Activated gamma-delta T cell (primary cell): Measurements from ENCODE around the gene PDLIM5.
"Not testable (repeated sequence)": the region's sequence is repeated elsewhere in the genome, so short reads cannot be mapped to it uniquely, and the experiment has no call there.

Experiments
- DNase-seq: peaks from one replicate; lab custom pipeline; 2025; lab: John Stamatoyannopoulos, UW

The PDLIM5 gene

DNA sequence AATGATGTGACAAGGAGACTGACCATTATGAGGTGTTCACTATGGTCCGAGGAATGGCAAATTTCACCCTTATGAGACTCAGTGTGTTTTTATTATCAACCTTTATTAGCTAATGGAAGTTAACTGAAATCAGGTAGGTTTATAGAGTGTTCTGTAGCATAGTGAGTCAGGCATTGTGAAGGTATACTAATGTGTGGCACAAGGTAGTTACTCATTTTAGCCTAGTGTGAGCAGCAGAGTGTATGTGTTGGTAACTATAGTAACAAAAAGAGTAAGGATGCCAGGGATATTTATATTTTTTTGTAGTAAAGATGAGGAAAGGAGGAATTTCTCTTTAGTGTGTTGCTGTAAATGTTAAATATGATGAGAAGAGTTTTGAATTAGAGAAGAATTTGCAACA is 12.0 kb downstream of the PDLIM5 start:
- DNase-seq: no peak

DNA sequence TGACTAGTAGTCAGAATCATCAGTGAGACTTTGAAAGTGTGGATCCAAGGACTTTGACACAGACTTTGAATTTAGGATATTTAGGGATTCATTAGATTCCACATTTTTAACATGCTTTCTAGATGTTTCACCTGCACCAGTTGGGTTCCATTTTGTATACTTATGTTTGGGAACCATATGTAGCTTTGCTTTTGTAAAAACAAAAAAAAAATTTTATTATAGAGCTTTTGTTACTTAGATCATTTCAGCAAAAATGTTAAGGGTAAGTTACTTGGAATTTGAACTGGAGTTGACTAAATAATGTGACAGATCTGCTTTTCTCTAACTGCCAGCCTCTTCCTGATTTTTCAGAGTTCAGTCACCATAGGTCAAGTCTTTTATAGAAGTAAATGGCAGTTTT is 14.6 kb downstream of the PDLIM5 start:
- DNase-seq: no peak

DNA sequence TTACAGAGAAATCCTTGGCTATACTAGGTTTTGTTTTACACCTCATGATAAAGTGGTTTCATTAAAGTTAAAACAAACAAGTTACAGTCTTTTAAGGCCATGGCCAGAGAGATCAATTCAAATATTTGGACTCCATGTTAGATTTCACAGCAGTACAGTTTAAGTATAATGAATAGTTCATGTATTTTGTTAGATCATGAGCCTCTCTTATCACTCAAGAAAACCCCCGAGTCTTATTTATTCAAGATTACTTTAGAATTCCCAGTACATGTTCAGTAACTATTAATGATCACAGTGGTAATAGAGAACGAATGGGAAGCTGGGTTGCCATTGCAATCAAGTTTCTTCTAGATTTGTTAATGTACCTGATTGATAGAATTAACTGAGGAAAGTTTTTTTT is 15.2 kb downstream of the PDLIM5 start:
- no peak for DNase-seq

DNA sequence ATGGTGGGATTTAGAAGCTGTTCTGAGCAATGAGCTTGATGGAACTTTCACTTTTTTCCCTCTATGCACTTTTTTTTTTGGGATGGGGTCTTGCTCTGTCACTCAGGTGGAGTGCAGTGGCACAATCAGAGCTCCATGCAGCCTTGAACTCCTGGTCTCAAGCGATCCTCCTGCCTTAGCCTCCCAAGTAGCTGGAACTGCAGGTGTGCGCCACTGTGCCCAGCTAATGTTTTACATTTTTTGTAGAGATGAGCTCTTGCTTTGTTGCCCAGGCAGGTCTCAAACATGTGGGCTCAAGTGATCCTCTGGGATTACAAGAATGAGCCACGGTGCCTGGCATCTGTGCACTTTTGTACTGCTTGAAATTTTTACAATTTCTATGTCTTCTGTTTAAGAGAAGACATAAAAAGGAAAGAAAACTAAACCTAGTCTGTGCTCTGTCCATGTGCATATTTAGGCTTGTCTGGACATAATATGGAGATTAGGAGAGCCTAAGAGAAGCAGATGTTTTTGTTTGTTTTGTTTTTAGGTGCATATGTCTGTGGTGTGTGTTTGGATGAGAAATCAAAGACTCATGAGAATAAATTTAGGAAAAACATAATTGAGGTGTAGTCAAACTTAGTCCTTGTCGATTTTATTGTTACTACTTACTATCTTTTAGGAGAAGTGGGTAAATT is 16.5 kb downstream of the PDLIM5 start:
- DNase-seq: no peak

DNA sequence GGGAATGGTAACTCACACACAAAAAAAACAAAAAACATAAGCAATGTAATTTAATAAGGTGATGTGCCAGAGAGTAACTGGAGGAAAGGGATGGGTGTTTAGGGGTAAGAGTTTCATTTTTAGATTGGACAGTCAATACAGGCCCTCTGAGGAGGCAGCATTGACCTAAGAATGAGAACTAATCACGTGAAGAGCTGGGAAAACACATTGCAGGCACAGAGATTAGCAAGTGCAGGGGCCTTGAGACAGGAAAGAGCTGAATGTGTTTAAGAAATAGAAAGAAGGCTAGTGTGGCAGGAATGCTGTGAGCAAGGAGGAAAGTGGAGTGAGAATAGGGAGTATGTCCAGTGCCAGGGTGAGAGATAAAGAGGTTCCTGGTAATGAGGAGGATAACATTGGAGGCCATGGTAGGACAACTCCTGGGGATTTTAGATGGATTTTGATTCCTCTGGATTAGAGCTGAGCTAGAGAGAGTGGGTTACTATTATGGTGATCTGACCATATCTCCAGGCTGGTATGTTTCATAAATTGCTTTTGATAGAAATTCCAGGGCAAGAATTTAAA is 17.6 kb downstream of the PDLIM5 start:
- DNase-seq: no peak

GRCh38 chr4:94470132-94470531 is 18.4 kb downstream of the PDLIM5 start:
- no peak for DNase-seq

- DNase-seq: not testable (repeated sequence)
Measured at GRCh38 chr4:94470782-94471181, 19.0 kb downstream of the PDLIM5 start.

GRCh38 chr4:94472056-94472826 is 20.5 kb downstream of the PDLIM5 start:
- no peak for DNase-seq

- no peak for DNase-seq
Measured at GRCh38 chr4:94475050-94475449, 23.3 kb downstream of the PDLIM5 start.

DNA sequence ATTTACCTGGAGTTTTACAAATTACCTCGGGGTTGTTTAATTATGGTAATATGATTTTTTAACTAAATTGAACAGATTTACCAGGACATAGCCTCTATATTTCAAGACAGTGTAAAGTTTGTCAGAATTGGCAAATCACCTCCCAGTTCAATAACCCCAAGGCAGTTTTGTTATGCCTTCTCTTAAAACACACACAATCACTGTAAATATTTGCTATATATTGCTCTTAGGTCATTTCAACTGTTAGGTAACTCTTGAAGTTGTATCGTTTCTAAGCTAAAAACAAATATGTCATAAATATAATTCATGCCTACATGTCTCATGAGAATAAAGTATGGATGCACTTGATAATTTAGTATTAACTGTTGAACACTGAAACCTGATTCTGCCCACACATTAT is 24.1 kb downstream of the PDLIM5 start:
- DNase-seq: no peak

DNA sequence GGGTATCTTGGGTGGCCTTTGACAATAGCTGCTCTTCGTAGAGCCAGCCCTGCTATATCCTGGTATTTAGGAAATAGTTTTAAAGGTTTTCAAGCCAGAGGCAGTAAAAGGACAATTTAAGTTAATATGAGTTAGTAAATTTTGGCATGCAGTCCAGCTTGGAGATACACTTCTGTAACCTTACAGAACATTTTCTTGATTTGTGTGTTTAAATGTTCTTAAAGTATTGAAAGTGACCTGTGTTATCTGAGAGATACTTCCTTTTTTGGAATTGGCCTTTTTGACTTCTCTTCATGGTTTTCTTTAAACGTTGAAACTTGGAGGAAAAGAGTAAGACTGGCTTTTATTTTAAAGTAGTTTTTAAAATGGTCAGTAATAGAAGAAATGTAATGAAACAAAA is 25.5 kb downstream of the PDLIM5 start:
- no peak for DNase-seq

GRCh38 chr4:94478805-94479204 is 27.1 kb downstream of the PDLIM5 start:
- DNase-seq: not testable (repeated sequence)

DNA sequence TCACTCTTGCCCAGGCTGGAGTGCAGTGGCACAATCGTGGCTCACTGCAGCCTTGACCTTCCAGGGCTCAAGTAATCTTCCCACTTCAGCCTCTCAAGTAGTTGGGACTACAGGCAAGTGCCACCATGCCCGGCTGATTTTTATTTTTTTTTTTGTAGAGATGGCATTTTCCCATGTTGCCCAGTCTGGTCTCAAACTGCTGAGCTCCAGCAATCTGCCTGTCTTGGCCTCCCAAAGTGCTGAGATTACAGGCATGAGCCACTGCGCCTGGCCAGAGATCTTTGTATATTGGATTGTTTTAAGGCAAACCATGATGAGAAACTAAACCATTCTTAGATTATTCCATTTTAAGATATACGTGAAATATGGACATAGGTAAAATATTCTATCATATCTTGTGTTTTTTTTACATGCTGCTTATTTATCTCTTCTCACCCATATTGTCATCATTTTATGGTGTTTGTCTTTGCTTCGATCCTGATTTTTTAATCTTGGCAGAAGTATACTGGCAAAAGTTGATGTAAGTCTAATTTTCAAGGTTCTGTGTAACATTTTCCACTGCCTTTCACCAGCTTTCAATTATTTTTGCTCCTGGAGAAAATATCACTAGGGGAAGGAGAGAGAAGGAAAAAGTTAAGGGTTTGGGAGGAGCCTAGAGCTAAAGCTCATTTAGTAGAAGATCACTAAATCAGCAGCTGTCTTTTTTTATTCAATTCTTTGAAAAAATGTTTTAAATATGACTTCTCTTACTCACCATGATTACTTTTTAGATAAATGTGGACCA is 27.8 kb downstream of the PDLIM5 start:
- no peak for DNase-seq

DNA sequence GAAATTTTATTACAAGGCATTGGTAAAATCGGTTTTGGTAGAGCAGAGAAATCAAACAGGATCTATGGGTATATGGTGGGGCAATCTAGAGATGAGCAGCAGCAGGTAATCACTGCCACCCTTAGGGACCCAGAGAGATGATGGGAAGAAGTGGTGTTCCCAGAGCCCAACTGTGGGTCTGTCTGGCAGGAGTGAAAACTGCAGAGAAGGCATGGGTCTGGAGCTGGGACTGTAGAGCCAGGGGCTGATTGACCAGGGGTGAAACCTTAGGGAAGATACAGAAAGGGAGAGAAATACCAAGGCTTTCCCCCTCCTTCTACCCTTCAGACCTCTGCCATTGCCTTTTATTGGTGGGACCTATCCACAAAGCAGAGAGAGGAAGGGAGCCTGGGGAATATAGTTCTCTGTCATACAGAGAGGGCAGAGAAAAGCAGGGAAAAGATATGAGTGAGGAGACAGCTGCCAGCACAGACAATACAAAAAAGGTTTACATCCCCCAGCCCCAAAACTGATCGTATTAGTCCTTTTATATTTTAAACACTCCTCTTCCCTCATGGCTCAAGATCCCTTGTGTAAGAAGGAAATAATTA is 28.7 kb downstream of the PDLIM5 start:
- DNase-seq: no peak

DNA sequence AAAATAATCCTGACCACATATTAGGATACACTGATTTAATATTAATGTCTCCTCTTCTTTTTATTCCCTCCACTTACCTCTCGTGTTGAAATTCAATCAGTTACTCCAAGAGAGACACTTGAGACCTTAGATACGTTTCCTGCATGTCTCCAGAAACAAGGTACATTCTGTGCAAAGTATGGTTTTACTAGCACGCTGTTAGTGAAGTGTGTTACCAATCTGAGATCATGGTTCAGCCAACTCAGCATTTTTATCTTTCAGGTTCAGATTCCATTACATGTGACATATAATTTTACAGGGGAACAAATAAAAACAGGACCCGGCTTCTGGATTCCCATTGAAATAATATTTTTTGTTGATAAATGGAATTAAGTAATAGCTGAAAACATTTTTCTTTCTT is 32.2 kb downstream of the PDLIM5 start:
- DNase-seq: no peak

DNA sequence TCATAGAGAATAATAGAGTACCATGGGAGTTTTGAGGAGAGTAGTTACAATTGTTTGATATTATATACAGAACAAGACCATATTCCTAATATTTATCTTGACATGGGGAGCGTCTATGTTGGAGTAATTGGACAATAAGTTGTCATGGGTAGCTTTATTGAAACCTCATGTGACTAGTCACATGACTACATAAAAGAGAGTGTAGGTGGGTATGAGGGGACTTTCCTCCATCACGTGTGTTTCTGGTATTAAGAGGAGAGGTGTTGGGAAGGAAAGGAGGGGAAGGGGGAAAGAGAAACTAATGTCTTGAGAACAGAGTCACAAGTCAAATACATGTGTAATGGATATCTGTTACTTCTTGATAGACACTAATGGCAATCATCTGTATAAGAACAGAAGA is 33.1 kb downstream of the PDLIM5 start:
- no peak for DNase-seq

- DNase-seq: no peak
Measured at GRCh38 chr4:94486372-94486801, 34.6 kb downstream of the PDLIM5 start.

- no peak for DNase-seq
Measured at GRCh38 chr4:94488670-94489069, 36.9 kb downstream of the PDLIM5 start.

- no peak for DNase-seq
Measured at GRCh38 chr4:94489098-94489497, 37.4 kb downstream of the PDLIM5 start.

GRCh38 chr4:94490437-94490836 is 38.7 kb downstream of the PDLIM5 start:
- no peak for DNase-seq

DNA sequence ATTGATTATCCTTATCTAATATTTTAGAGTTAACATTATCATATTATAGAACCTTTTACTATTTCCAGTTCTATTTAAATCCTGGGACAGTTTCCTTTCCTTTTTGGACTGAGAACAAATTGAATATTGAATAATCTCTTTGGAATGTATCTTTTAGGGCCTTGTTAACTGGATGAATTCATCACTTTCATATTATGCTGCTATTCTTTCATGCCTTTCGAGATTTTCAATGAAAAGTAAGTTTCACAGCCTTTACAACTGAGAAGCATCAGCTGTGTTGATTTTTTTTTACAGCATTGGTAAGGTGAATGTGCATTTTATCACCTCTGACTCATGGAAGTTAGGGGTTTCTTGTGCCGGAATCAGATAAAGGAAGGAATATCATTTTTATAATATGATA is 39.6 kb downstream of the PDLIM5 start:
- no peak for DNase-seq

DNA sequence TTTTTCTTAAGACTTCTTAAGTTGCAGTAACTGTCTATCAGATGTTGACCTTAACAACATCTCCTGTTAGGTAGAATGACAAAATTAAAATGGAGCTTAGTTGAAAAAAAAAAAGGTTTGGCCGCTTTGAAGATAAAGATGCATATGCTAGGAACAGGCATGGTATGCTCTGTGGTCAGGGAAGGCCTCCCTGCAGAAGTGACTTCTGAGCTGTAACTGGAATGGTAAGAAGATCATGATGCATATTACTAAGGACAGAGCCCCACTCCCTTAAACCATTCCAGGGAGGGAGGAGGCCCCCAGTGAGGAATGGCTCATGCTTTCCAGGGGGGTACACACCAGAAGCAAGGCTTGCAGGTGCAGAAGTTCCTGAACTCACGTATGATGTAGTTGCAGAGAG is 43.7 kb downstream of the PDLIM5 start:
- DNase-seq: no peak
